SK-N-MC (cell line): ENCODE results near the gene WFDC2.

Source experiments
- DNase-seq: peaks from one replicate; pipeline ENCODE4 v3.0.0-alpha.2; 2011; ENCODE audit warnings: low read depth, low spot score
- H3K27ac ChIP-seq: fragments of 200-600 bp; sonication (generic); 2 replicates; pipeline ENCODE4 v1.5.1; 2016; ENCODE audit warnings: mixed run types
- H3K36me3 ChIP-seq: fragments of 200-600 bp; sonication (generic); 2 replicates; pipeline ENCODE4 v1.6.1; 2017; ENCODE audit warnings: antibody characterized with exemption, low read length, mixed read lengths; ENCODE audit not compliant: insufficient read depth
- H3K4me3 ChIP-seq: fragments of 200-600 bp; sonication (generic); 2 replicates; pipeline ENCODE4 v1.5.1; 2016
- H3K9ac ChIP-seq: fragments of 200-600 bp; sonication (generic); 2 replicates; pipeline ENCODE4 v1.8.0; 2017; ENCODE audit warnings: mixed run types, mixed read lengths; ENCODE audit not compliant: insufficient read length
- H3K9me3 ChIP-seq: fragments of 200-600 bp; sonication (generic); 2 replicates; pipeline ENCODE4 v1.6.1; 2017; ENCODE audit warnings: low read depth, mild to moderate bottlenecking, antibody characterized with exemption, low read length, moderate library complexity, mixed read lengths
- EZH2 ChIP-seq: fragments of 200-600 bp; sonication (generic); IDR thresholded peaks from one replicate; pipeline ENCODE4 v1.6.1; 2017; ENCODE audit warnings: antibody characterized with exemption
- FOXP2 ChIP-seq: optimal IDR thresholded peaks from 2 replicates; pipeline ENCODE3; 2011; ENCODE audit warnings: mild to moderate bottlenecking, moderate library complexity; ENCODE audit not compliant: insufficient read depth; ENCODE audit errors: extremely low read length, control extremely low read depth
- POLR2AphosphoS5 ChIP-seq: IDR thresholded peaks from 2 replicates; pipeline ENCODE4 v1.6.1; 2012; ENCODE audit warnings: mild to moderate bottlenecking, low read depth, low read length, borderline replicate concordance

WFDC2 gene

GRCh38 chr20:45469336-45470261, at the start of gene WFDC2:
WFDC2 (plus strand) TSS chr20:45469753; CDS start chr20:45469782, 29 bp downstream.
- Histone ChIP-seq H3K9me3 (no peaks in the 10 kb centered on the region), H3K36me3 (no peaks in the 10 kb centered on the region), H3K4me3 (peak within 1 kb of the TSS; percentile 54; the same call in 1 of the 2 replicates), H3K27ac (no peak within 1 kb of the TSS), H3K9ac (no peak within 1 kb of the TSS)
- peak; percentile 74 for TF ChIP-seq EZH2
- TF ChIP-seq FOXP2: no peak
- DNase-seq: no peak

- Histone ChIP-seq H3K27ac (no peak overlapping the region), H3K9ac (no peak overlapping the region), H3K36me3 (peaks cover 53% of the 10 kb centered on the region), H3K4me3 (no peak overlapping the region), H3K9me3 (no peaks in the 10 kb centered on the region)
- DNase-seq: no peak
- TF ChIP-seq FOXP2 (no peak), EZH2 (no peak), POLR2AphosphoS5 (no peak)
These were observed 49.4 kb upstream of the WFDC2 start for GRCh38 chr20:45420125-45420524.

DNA sequence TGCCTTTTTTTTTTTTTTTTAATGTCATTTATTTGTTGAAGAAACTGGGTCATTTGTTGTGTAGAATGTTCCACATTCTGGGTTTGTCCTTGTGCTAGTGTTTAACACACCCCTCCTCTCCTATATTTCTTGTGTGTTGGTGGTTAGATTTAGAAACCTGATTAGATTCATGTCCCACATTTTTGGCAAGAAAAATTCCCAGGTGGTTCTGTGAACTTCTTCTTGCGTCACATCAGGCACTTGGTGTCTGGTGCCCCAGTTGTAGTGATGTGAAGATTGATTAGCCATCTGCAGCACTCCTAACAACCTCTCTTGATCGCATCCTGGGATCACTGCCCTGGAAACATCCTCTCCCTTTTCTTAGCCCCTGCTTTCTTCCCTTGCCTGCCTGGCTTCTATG, 45.9 kb upstream of the WFDC2 start:
- Histone ChIP-seq H3K36me3 (peaks cover 58% of the 10 kb centered on the region), H3K27ac (no peak overlapping the region)

GRCh38 chr20:45425561-45425960, 44.0 kb upstream of the WFDC2 start:
- DNase-seq: no peak
- Histone ChIP-seq H3K27ac (no peak overlapping the region), H3K9me3 (no peaks in the 10 kb centered on the region), H3K4me3 (no peak overlapping the region), H3K36me3 (peaks cover 41% of the 10 kb centered on the region), H3K9ac (no peak overlapping the region)
- TF ChIP-seq POLR2AphosphoS5 (no peak), EZH2 (no peak), FOXP2 (no peak)

More for the DNA sequence above, 45.9 kb upstream of the WFDC2 start:
- no peak for TF ChIP-seq EZH2
- no peak for TF ChIP-seq POLR2AphosphoS5
- TF ChIP-seq FOXP2: no peak
- Histone ChIP-seq H3K9ac (no peak overlapping the region), H3K4me3 (no peak overlapping the region), H3K9me3 (no peaks in the 10 kb centered on the region)
- no peak for DNase-seq

GRCh38 chr20:45426320-45427016, 43.1 kb upstream of the WFDC2 start:
- Histone ChIP-seq H3K9ac (no peak overlapping the region), H3K36me3 (peaks cover 32% of the 10 kb centered on the region), H3K9me3 (no peaks in the 10 kb centered on the region), H3K27ac (peak overlapping the region; percentile 9; the same call in 1 of the 2 replicates), H3K4me3 (no peak overlapping the region)
- TF ChIP-seq POLR2AphosphoS5: no peak
- TF ChIP-seq EZH2: no peak
- no peak for TF ChIP-seq FOXP2
- no peak for DNase-seq

DNA sequence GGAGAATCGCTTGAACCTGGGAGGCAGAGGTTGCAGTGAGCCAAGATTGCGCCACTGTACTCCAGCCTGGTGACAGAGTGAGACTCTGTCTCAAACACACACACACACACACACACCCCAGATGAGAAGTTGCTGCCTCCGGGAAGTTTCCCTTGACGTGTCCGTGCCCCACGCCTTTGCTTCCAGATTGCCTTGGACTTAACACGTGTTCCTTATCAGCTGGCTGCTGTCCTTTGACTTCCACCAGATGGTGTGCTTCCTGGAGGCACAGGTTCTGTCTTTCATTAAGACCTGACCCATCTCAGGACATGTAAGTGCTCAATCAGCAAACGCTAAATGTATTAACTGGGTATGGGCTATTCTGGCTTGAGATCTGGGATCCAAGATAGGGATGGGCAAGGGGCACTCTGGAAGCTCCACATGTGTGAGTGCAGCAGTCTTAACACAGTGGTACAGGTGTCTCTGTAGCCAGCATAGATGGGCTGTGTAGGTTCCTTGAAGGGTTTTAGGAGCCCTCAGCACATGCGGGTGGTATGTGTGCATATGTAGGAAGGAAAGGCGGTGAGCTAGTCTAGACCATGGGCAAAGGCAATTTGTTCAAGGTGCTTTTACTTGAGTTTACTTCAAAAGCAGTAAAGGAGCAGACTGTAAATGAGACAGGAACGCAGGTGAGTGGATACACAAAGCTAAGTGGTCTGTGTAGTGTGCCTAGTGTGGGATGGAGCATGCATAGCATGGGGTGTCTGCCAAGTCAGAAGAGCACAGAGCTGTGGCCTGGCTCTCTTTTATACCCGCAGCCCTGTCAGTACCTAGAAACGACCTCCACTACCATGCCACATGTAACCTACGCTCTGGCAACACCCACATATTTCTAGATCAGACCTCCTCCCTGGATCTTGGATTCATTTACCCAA, 42.1 kb upstream of the WFDC2 start:
- H3K4me3 ChIP-seq: no peak overlapping the region
- peaks cover 24% of the 10 kb centered on the region for H3K36me3 ChIP-seq
- no peak for DNase-seq

DNA sequence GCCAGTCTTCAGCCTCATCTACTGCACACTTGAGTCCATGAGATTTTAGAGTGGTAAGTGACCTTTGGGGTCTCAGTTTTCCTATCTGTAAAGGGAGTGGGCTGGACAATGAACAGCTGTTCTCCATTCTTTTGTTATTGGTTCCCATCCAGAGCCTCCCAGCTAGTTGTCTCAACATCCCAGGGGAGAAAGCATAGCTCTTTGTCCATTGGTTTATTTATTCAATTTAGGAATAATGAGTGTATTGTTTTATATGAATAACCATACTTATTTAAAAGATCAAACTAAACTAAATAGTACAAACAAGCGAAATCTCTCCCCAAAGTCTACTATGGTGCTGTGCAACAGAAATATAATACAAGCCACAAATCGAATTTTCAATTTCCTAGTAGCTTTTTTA, 39.9 kb upstream of the WFDC2 start:
- TF ChIP-seq POLR2AphosphoS5: no peak
- TF ChIP-seq EZH2: no peak
- TF ChIP-seq FOXP2: no peak
- no peak overlapping the region for H3K27ac ChIP-seq
- H3K9ac ChIP-seq: no peak overlapping the region
- H3K4me3 ChIP-seq: no peak overlapping the region
- DNase-seq: no peak
- peaks cover 11% of the 10 kb centered on the region; the same call in 1 of the 2 replicates for H3K36me3 ChIP-seq
- no peaks in the 10 kb centered on the region for H3K9me3 ChIP-seq

More for the DNA sequence above, 42.1 kb upstream of the WFDC2 start:
- Histone ChIP-seq H3K27ac (no peak overlapping the region), H3K9me3 (no peaks in the 10 kb centered on the region), H3K9ac (no peak overlapping the region)
- TF ChIP-seq EZH2 (no peak), FOXP2 (no peak), POLR2AphosphoS5 (no peak)

DNA sequence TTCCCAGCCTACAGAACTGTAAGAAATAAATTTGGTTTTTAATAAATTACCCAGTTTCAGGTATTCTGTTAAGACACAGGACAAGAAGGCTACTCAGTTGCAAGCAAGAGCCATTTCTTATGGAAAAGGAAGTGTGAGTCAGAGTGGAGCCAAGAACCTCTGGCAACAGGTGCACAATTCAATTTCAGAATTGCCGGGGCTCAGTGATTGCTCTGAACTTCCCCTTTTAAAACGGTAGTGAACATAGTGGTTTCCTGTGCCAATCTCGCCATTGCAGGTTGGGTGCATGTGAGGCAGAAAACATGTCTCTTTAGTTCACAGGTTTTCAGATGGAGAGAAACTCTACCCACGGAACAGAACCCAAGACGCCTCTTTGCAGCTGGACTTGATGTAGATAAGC, 37.3 kb upstream of the WFDC2 start:
- H3K9me3 ChIP-seq: no peaks in the 10 kb centered on the region
- H3K9ac ChIP-seq: no peak overlapping the region
- H3K36me3 ChIP-seq: no peaks in the 10 kb centered on the region
- TF ChIP-seq FOXP2: no peak
- TF ChIP-seq POLR2AphosphoS5: no peak
- TF ChIP-seq EZH2: no peak
- no peak overlapping the region for H3K4me3 ChIP-seq
- no peak for DNase-seq
- H3K27ac ChIP-seq: no peak overlapping the region
